ENCODE measurements around the gene DR1. TPM values are rescaled to one million over a fixed set of nuclear protein-coding genes. Genes with fewer than 3 reads are reported as not detected.

The DR1 gene
- total and polyA plus RNA-seq, 10 of the 15 experiments (the other 5 are each of a cell fraction or from before 2014, with no cell fraction given), result 7.4 to 56.1 (median 35.4) TPM

DNA sequence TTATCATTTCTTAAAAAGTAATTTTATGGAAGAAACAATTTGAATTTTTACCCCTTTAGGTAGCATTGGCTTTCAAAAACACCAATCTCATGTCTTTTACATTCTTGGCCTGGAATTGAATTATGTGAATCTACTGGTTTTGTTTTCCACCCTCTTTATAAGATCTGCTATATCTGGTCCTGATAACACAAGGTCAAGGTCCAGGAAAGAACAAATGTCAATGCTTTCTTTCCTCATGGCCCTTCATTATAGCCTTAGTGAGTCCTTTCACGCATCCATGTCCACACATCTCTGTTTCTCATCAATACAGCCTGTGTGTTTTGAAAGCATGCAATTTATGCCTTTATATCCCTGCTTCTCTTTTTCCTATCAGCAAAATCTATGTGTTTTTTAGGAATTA, 24.0 kb upstream of the DR1 start:
- in situ Hi-C loops (cut with MboI), result no loop called here
- intact Hi-C loops (cut with micrococcal nuclease; ENCODE audit: unreplicated experiment), result no loop called here
- no peak for FAIRE-seq
- Histone ChIP-seq H3K27me3 (replicated peaks in 1 of 2; ENCODE audit: control insufficient read depth in 2 of 2, insufficient read depth in 2 of 2, low read length in 1 of 2) (no peaks in the 10 kb centered on the region), H2AFZ (ENCODE audit: control insufficient read depth, low read depth, low read length) (no peak overlapping the region), H3K9me3 (replicated peaks; ENCODE audit: control insufficient read depth, insufficient read depth, low read length) (no peaks in the 10 kb centered on the region), H4K20me1 (ENCODE audit: control insufficient read depth, insufficient read depth) (no peaks in the 10 kb centered on the region), H3K36me3 (ENCODE audit: control insufficient read depth in 2 of 2, insufficient read depth in 2 of 2, low read length in 1 of 2) (no peaks in the 10 kb centered on the region), H3K4me3 (no peak overlapping the region), H3K79me2 (ENCODE audit: control insufficient read depth, insufficient read depth, low read length) (no peaks in the 10 kb centered on the region), H3K4me1 (ENCODE audit: control insufficient read depth, insufficient read depth, low read length) (no peaks in the 10 kb centered on the region), H3K4me2 (ENCODE audit: control insufficient read depth, insufficient read depth) (no peak overlapping the region), H3K27ac (ENCODE audit: control insufficient read depth, insufficient read depth) (no peak overlapping the region), H3K9ac (ENCODE audit: control insufficient read depth, insufficient read depth, low read length) (no peak overlapping the region)
- DNase-seq (ENCODE audit: low read depth, low spot score), result no peak
- no peak for ATAC-seq
- CTCF ChIA-PET, result interaction anchor here (3.5 kb wide), 1 partner anchor 17 kb away, joined by 16 read pairs; no protein-coding TSS in a partner anchor
- POLR2A ChIA-PET, result no interaction called here
- WGBS (ENCODE audit: insufficient coverage, insufficient replicate concordance, low lambda C conversion rate, missing lambda C conversion rate), result 100% methylated on average over 1 of the region's 1 CpG
- TF ChIP-seq BCL11A (IDR thresholded peaks at IDR 0.05; ENCODE audit: low read depth, low read length), result no peak
- no peak for TF ChIP-seq HCFC1 (IDR thresholded peaks at IDR 0.05; ENCODE audit: low read length)
- TF ChIP-seq ASH2L (IDR thresholded peaks at IDR 0.05; ENCODE audit: borderline replicate concordance, low read depth), result no peak
- RAD21 ChIA-PET (ENCODE audit: unreplicated experiment), result no interaction called here
- BruUV-seq (replicated peaks), result no TSS peak
- SMC1A ChIA-PET (ENCODE audit: uncharacterized antibody, unreplicated experiment), result no interaction called here

DNA sequence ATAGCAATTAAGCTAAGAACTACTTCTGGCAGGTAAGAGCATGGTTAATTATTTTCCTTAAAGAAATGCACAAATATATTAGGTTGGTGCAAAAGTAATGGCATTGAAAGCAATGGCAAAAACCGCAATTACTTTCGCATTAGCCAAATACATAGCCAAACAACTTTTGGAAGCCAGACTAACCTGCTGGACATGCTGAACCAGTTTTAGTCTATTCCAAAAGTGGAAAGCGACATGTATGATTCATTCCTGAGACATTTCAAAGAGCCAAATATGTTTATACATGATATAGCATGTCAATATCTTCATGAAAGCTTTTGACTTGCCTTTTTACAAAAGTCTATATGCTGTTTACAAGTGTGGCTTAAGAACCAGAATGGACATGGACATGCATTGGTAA, 23.4 kb upstream of the DR1 start:
- Histone ChIP-seq H3K27me3 (replicated peaks in 1 of 2; ENCODE audit: control insufficient read depth in 2 of 2, insufficient read depth in 2 of 2, low read length in 1 of 2) (no peaks in the 10 kb centered on the region), H3K79me2 (ENCODE audit: control insufficient read depth, insufficient read depth, low read length) (no peaks in the 10 kb centered on the region), H4K20me1 (ENCODE audit: control insufficient read depth, insufficient read depth) (no peaks in the 10 kb centered on the region), H3K27ac (ENCODE audit: control insufficient read depth, insufficient read depth) (no peak overlapping the region), H3K9ac (ENCODE audit: control insufficient read depth, insufficient read depth, low read length) (no peak overlapping the region), H3K36me3 (ENCODE audit: control insufficient read depth in 2 of 2, insufficient read depth in 2 of 2, low read length in 1 of 2) (no peaks in the 10 kb centered on the region), H3K4me2 (ENCODE audit: control insufficient read depth, insufficient read depth) (no peak overlapping the region), H2AFZ (ENCODE audit: control insufficient read depth, low read depth, low read length) (no peak overlapping the region), H3K4me3 (no peak overlapping the region), H3K9me3 (replicated peaks; ENCODE audit: control insufficient read depth, insufficient read depth, low read length) (no peaks in the 10 kb centered on the region), H3K4me1 (ENCODE audit: control insufficient read depth, insufficient read depth, low read length) (no peaks in the 10 kb centered on the region)
- no peak for ATAC-seq
- POLR2A ChIA-PET, result no interaction called here
- DNase-seq (ENCODE audit: low read depth, low spot score), result no peak
- TF ChIP-seq PBX3 (IDR thresholded peaks at IDR 0.05; ENCODE audit: insufficient replicate concordance, low read depth, low read length) (no peak), MAX (IDR thresholded peaks at IDR 0.05; ENCODE audit: low read depth, low read length) (no peak), ZNF274 (IDR thresholded peaks at IDR 0.05; ENCODE audit: insufficient read depth, insufficient read length) (no peak), SUPT20H (IDR thresholded peaks at IDR 0.05; ENCODE audit: borderline replicate concordance, control insufficient read depth, low read depth, low read length) (no peak), RELB (IDR thresholded peaks at IDR 0.05; ENCODE audit: low read depth) (no peak), IRF4 (IDR thresholded peaks at IDR 0.05; ENCODE audit: low read depth, low read length) (no peak)
- 98% methylated on average over 3 of the region's 3 CpGs for WGBS (ENCODE audit: insufficient coverage, insufficient replicate concordance, low lambda C conversion rate, missing lambda C conversion rate)
- no TSS peak for BruUV-seq (replicated peaks)
- CTCF ChIA-PET, result interaction anchor here (1.0 to 3.5 kb wide), 2 partner anchors 10 to 18 kb away, joined by 3 to 16 read pairs; no protein-coding TSS in a partner anchor
- in situ Hi-C loops (cut with MboI) (no loop called here), intact Hi-C loops (cut with micrococcal nuclease; ENCODE audit: unreplicated experiment) (no loop called here)
- SMC1A ChIA-PET (ENCODE audit: uncharacterized antibody, unreplicated experiment), result interaction anchor here (1.0 kb wide), 1 partner anchor 15 kb away, joined by 4 read pairs; no protein-coding TSS in a partner anchor
- RAD21 ChIA-PET (ENCODE audit: unreplicated experiment), result interaction anchor here (1.1 kb wide), 1 partner anchor 19 kb away, joined by 3 read pairs; no protein-coding TSS in a partner anchor
- FAIRE-seq, result no peak

Data from GM12878 (cell line).